Thoracic aorta (tissue), 2 donors: Measurements from ENCODE around the gene BRD3. TPM values are rescaled to one million over a fixed set of nuclear protein-coding genes. Genes with fewer than 3 reads are reported as not detected.

Source experiments
- ATAC-seq: fragments of 150-250 bp; one replicate; pipeline ENCODE4 v1.8.0; 2017; ENCODE audit warnings: low read depth; ENCODE audit not compliant: insufficient number of reproducible peaks, low FRiP score
- DNase-seq: peaks from one replicate; pipeline ENCODE4 v3.0.0-alpha.2; 2020; ENCODE audit warnings: low spot score
- H3K27ac ChIP-seq, 2 donors: fragments of 200-600 bp; sonication (generic); 1 replicate in 1 of 2; 2 replicates in 1 of 2; pipeline ENCODE4 v1.5.1; 2016; ENCODE audit warnings: mild to moderate bottlenecking in 2 of 2, moderate library complexity in 2 of 2
- H3K27me3 ChIP-seq: fragments of 200-600 bp; sonication (generic); replicated peaks from 2 replicates; pipeline ENCODE4 v1.6.0; 2016; ENCODE audit warnings: mild to moderate bottlenecking; ENCODE audit not compliant: insufficient read depth
- H3K36me3 ChIP-seq: fragments of 200-600 bp; sonication (generic); one replicate; pipeline ENCODE4 v1.5.1; 2016
- H3K4me1 ChIP-seq, 2 donors: fragments of 200-600 bp; sonication (generic); 1 replicate in 1 of 2; 2 replicates in 1 of 2; pipeline versions ENCODE4 v1.5.1 to v1.6.0; 2016; ENCODE audit warnings: low read depth in 2 of 2, mild to moderate bottlenecking in 1 of 2; ENCODE audit not compliant: control insufficient read depth in 1 of 2
- H3K4me3 ChIP-seq: fragments of 200-600 bp; sonication (generic); 2 replicates; pipeline ENCODE4 v1.5.1; 2016; ENCODE audit warnings: mild to moderate bottlenecking
- H3K9me3 ChIP-seq: fragments of 200-600 bp; sonication (generic); 2 replicates; pipeline ENCODE4 v1.5.1; 2016
- CTCF ChIP-seq: fragments of 200-600 bp; sonication (generic); IDR thresholded peaks from one replicate; pipeline ENCODE4 v1.5.1; 2019; ENCODE audit warnings: antibody characterized with exemption
- total RNA-seq, 2 donors: library from RNA; depleted of rRNA; stranded (reverse); fragments of >200 nt; gene quantifications; one replicate each; pipeline versions ENCODE4 v1.1.0 to v1.2.3, GENCODE V29; 2016

BRD3 gene
- total RNA-seq, 2 donors from 2014 or later, result 22.1 to 47.9 TPM

GRCh38 chr9:134005381-134005780 lies 62.4 kb downstream of the BRD3 start:
- DNase-seq (no peak), ATAC-seq (no peak)
- no peak overlapping the region for H3K27ac ChIP-seq
- no peak overlapping the region for H3K4me3 ChIP-seq
- H3K36me3 ChIP-seq, result no peaks in the 10 kb centered on the region
- H3K9me3 ChIP-seq, result no peaks in the 10 kb centered on the region
- no peak for TF ChIP-seq CTCF
- H3K27me3 ChIP-seq, result no peaks in the 10 kb centered on the region
- H3K4me1 ChIP-seq, result no peaks in the 10 kb centered on the region

GRCh38 chr9:134004881-134005280 lies 62.9 kb downstream of the BRD3 start:
- TF ChIP-seq CTCF, result no peak
- DNase-seq (no peak), ATAC-seq (no peak)
- Histone ChIP-seq H3K36me3 (no peaks in the 10 kb centered on the region), H3K9me3 (no peaks in the 10 kb centered on the region), H3K27ac (no peak overlapping the region), H3K4me1 (peaks cover 0 to 2% of the 10 kb centered on the region in 2 donors), H3K4me3 (no peak overlapping the region), H3K27me3 (no peaks in the 10 kb centered on the region)

GRCh38 chr9:134004131-134004873 lies 63.5 kb downstream of the BRD3 start:
- no peak for TF ChIP-seq CTCF
- DNase-seq (no peak), ATAC-seq (no peak)
- no peak overlapping the region for H3K4me3 ChIP-seq
- no peak overlapping the region for H3K27ac ChIP-seq
- H3K4me1 ChIP-seq, result peaks cover 0 to 7% of the 10 kb centered on the region in 2 donors
- H3K9me3 ChIP-seq, result no peaks in the 10 kb centered on the region
- no peaks in the 10 kb centered on the region for H3K36me3 ChIP-seq
- no peaks in the 10 kb centered on the region for H3K27me3 ChIP-seq

- H3K36me3 ChIP-seq, result no peaks in the 10 kb centered on the region
- ATAC-seq, result no peak
- H3K27me3 ChIP-seq, result no peaks in the 10 kb centered on the region
Observed at GRCh38 chr9:134003237-134003636, 64.6 kb downstream of the BRD3 start.

GRCh38 chr9:134002796-134003195 lies 65.0 kb downstream of the BRD3 start:
- DNase-seq (no peak), ATAC-seq (no peak)
- Histone ChIP-seq H3K27ac (no peak overlapping the region), H3K9me3 (no peaks in the 10 kb centered on the region), H3K27me3 (no peaks in the 10 kb centered on the region), H3K36me3 (no peaks in the 10 kb centered on the region), H3K4me1 (peaks cover 0 to 7% of the 10 kb centered on the region in 2 donors), H3K4me3 (no peak overlapping the region)
- TF ChIP-seq CTCF, result no peak

More at GRCh38 chr9:134003237-134003636, 64.6 kb downstream of the BRD3 start:
- no peak for DNase-seq
- Histone ChIP-seq H3K27ac (no peak overlapping the region), H3K4me1 (peaks cover 0 to 7% of the 10 kb centered on the region in 2 donors), H3K9me3 (no peaks in the 10 kb centered on the region), H3K4me3 (no peak overlapping the region)
- TF ChIP-seq CTCF, result no peak
